GM04504 (cell line): ENCODE results near the gene UBE2L5.
A peak's percentile ranks its signal among the peaks of the same experiment; 100 is the strongest.

Experiments used
- DNase-seq: peaks from one replicate; pipeline ENCODE4 v3.0.0-alpha.2; 2012; ENCODE audit warnings: low read depth

UBE2L5 gene

GRCh38 chr13:30422054-30422839, at the start of gene UBE2L5:
TSS of gene UBE2L5 (plus strand) at chr13:30422493. CDS start at chr13:30427991, 5,498 bp downstream.
- DNase-seq: peak; percentile 54

- no peak for DNase-seq
These were observed 48.6 kb upstream of the UBE2L5 start for GRCh38 chr13:30373727-30374126.

GRCh38 chr13:30375265-30375835, 46.9 kb upstream of the UBE2L5 start:
- DNase-seq: no peak

- no peak for DNase-seq
These were observed 45.6 kb upstream of the UBE2L5 start for GRCh38 chr13:30376426-30377311.

GRCh38 chr13:30377312-30377685, 45.0 kb upstream of the UBE2L5 start:
- DNase-seq: no peak

- DNase-seq: no peak
These were observed 44.1 kb upstream of the UBE2L5 start for GRCh38 chr13:30378191-30378590.

- no peak for DNase-seq
These were observed 41.2 kb upstream of the UBE2L5 start for GRCh38 chr13:30381049-30381448.

- no peak for DNase-seq
These were observed 39.3 kb upstream of the UBE2L5 start for GRCh38 chr13:30382836-30383525.

- DNase-seq: peak; percentile 48
These were observed 33.6 kb upstream of the UBE2L5 start for GRCh38 chr13:30388406-30389283.

GRCh38 chr13:30391956-30392680, 30.2 kb upstream of the UBE2L5 start:
- no peak for DNase-seq

GRCh38 chr13:30392681-30393045, 29.6 kb upstream of the UBE2L5 start:
- DNase-seq: no peak

GRCh38 chr13:30394751-30395191, 27.5 kb upstream of the UBE2L5 start:
- no peak for DNase-seq

- DNase-seq: peak; percentile 86
These were observed 26.8 kb upstream of the UBE2L5 start for GRCh38 chr13:30395192-30396158.

- no peak for DNase-seq
These were observed 25.7 kb upstream of the UBE2L5 start for GRCh38 chr13:30396434-30397075.

- DNase-seq: no peak
These were observed 23.7 kb upstream of the UBE2L5 start for GRCh38 chr13:30398601-30399072.

GRCh38 chr13:30400376-30400775, 21.9 kb upstream of the UBE2L5 start:
- DNase-seq: no peak

- no peak for DNase-seq
These were observed 20.9 kb upstream of the UBE2L5 start for GRCh38 chr13:30401347-30401746.

GRCh38 chr13:30403456-30403855, 18.8 kb upstream of the UBE2L5 start:
- DNase-seq: no peak

- DNase-seq: no peak
These were observed 18.1 kb upstream of the UBE2L5 start for GRCh38 chr13:30404207-30404606.
